GM13977 (cell line): ENCODE measurements around the gene ABHD8.
"Not testable (repeated sequence)": the region's sequence is repeated elsewhere in the genome, so short reads cannot be mapped to it uniquely, and the experiment has no call there.

Experiments
- DNase-seq: peaks from one replicate; pipeline ENCODE4 v3.0.0; 2012; ENCODE audit warnings: low spot score
- in situ Hi-C: fragments of 300-500 bp; cut with MboI; formaldehyde crosslinking; loops from one replicate; pipeline ENCODE4 v1.12.0; 2022; ENCODE audit warnings: low sequenced_read_pairs, low pct_unique_long_range_greater_than_20kb, mixed read lengths, inconsistent platforms; ENCODE audit not compliant: unreplicated experiment
- TF ChIP-seq, protein P1 (sequence below): IDR thresholded peaks from 2 replicates; pipeline ENCODE4 v1.5.1; 2012; ENCODE audit warnings: mild to moderate bottlenecking, control low read depth; ENCODE audit not compliant: insufficient read depth; ENCODE audit errors: extremely low read depth, missing control alignments

Gene ABHD8

GRCh38 chr19:17296273-17296672 is 7.0 kb downstream of the ABHD8 start:
- TF ChIP-seq, protein P1, sequence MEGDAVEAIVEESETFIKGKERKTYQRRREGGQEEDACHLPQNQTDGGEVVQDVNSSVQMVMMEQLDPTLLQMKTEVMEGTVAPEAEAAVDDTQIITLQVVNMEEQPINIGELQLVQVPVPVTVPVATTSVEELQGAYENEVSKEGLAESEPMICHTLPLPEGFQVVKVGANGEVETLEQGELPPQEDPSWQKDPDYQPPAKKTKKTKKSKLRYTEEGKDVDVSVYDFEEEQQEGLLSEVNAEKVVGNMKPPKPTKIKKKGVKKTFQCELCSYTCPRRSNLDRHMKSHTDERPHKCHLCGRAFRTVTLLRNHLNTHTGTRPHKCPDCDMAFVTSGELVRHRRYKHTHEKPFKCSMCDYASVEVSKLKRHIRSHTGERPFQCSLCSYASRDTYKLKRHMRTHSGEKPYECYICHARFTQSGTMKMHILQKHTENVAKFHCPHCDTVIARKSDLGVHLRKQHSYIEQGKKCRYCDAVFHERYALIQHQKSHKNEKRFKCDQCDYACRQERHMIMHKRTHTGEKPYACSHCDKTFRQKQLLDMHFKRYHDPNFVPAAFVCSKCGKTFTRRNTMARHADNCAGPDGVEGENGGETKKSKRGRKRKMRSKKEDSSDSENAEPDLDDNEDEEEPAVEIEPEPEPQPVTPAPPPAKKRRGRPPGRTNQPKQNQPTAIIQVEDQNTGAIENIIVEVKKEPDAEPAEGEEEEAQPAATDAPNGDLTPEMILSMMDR = no peak
- in situ Hi-C loops = no loop called here

GRCh38 chr19:17295551-17295950 is 7.7 kb downstream of the ABHD8 start:
- in situ Hi-C loops, DNase-seq: not testable (repeated sequence)

More at GRCh38 chr19:17296273-17296672, 7.0 kb downstream of the ABHD8 start:
- DNase-seq = no peak

- in situ Hi-C loops = no loop called here
- TF ChIP-seq, protein P1 = no peak
- peak; percentile 53 for DNase-seq
These were observed 9.0 kb downstream of the ABHD8 start for GRCh38 chr19:17294051-17294891.

DNA sequence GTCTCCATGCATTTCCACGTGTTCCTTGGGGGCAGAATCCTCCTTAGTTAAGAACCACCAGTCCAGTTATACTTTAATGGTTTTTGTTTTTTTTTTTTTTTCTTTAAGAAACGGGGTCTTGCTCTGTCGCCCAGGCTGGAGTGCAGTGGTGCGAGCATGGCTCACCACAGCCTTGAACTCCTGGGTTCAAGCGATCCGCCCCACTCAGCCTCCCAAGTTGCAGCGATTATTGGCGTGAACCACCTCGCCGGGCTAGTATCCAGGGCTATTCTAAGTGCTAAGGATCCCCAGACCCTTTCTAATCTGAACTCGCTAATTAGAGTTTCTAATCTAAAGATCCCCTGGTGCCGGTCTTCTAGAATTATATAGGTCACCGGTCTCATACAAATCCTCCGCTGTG is 9.6 kb downstream of the ABHD8 start:
- TF ChIP-seq, protein P1 = no peak
- DNase-seq = no peak
- in situ Hi-C loops = no loop called here

GRCh38 chr19:17292301-17293074 is 10.7 kb downstream of the ABHD8 start:
- TF ChIP-seq, protein P1 = peak; percentile 84
- in situ Hi-C loops = no loop called here
- DNase-seq = peak; percentile 98

DNA sequence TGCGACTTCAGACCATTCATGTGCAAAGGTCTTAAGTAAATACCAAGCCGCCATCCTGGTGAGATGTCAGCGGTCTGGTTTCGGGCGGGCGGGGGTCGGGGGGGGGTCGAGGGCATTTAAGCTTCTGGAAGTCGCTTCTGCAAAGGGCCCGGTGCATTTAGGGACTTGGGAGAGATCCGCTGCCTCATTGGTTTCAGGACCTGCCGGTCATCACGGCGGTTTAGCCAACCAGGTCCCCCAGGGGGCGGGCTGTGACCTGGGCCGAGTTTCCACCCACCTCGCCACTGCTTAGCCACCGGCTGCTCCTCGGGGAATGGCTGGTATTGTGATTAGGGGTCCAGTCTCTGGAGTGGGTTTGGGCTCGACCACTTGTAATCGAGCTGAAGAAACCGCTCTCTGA is 13.7 kb downstream of the ABHD8 start:
- TF ChIP-seq, protein P1 = no peak
- DNase-seq = peak; percentile 91
- in situ Hi-C loops = no loop called here

- TF ChIP-seq, protein P1 = no peak
- no peak for DNase-seq
- in situ Hi-C loops = no loop called here
These were observed 16.5 kb downstream of the ABHD8 start for GRCh38 chr19:17286752-17287151.
